ENCODE results near the gene TUBGCP4.

Gene TUBGCP4

GRCh38 chr15:43406189-43406588, 35.3 kb downstream of the TUBGCP4 start:
- DNase-seq: no peak

- no peak for DNase-seq
These were observed 35.9 kb downstream of the TUBGCP4 start for GRCh38 chr15:43406808-43407207.

- no peak for DNase-seq
These were observed 37.9 kb downstream of the TUBGCP4 start for GRCh38 chr15:43408789-43409188.

GRCh38 chr15:43410572-43411214, 39.8 kb downstream of the TUBGCP4 start:
- no peak for DNase-seq

- no peak for DNase-seq
These were observed 41.2 kb downstream of the TUBGCP4 start for GRCh38 chr15:43412096-43412495.

- no peak for DNase-seq
These were observed 43.3 kb downstream of the TUBGCP4 start for GRCh38 chr15:43414196-43414595.

GRCh38 chr15:43420435-43420834, 49.5 kb downstream of the TUBGCP4 start:
- DNase-seq: no peak

GRCh38 chr15:43420876-43421275, 50.0 kb downstream of the TUBGCP4 start:
- no peak for DNase-seq

GRCh38 chr15:43423793-43424192, 52.9 kb downstream of the TUBGCP4 start:
- no peak for DNase-seq

- DNase-seq: no peak
These were observed 58.8 kb downstream of the TUBGCP4 start for GRCh38 chr15:43429687-43430086.

- DNase-seq: no peak
These were observed 62.3 kb downstream of the TUBGCP4 start for GRCh38 chr15:43433165-43433564.

- DNase-seq: no peak
These were observed 62.9 kb downstream of the TUBGCP4 start for GRCh38 chr15:43433661-43434303.

GRCh38 chr15:43434446-43434845, 63.5 kb downstream of the TUBGCP4 start:
- DNase-seq: no peak

GRCh38 chr15:43436395-43436794, 65.5 kb downstream of the TUBGCP4 start:
- no peak for DNase-seq

- no peak for DNase-seq
These were observed 68.4 kb downstream of the TUBGCP4 start for GRCh38 chr15:43439268-43439667.

GRCh38 chr15:43440721-43441281, 69.9 kb downstream of the TUBGCP4 start:
- peak; percentile 8 to 15 for DNase-seq

- no peak for DNase-seq
These were observed 70.4 kb downstream of the TUBGCP4 start for GRCh38 chr15:43441316-43441715.

- DNase-seq: no peak
These were observed 75.4 kb downstream of the TUBGCP4 start for GRCh38 chr15:43446344-43446743.

- no peak for DNase-seq
These were observed 79.1 kb downstream of the TUBGCP4 start for GRCh38 chr15:43449981-43450380.

All from activated CD4-positive, alpha-beta T cell treated with anti-CD3 and anti-CD28 coated beads for 4 hours (primary cell).